Measurements from ENCODE around the gene CSK.

DNA sequence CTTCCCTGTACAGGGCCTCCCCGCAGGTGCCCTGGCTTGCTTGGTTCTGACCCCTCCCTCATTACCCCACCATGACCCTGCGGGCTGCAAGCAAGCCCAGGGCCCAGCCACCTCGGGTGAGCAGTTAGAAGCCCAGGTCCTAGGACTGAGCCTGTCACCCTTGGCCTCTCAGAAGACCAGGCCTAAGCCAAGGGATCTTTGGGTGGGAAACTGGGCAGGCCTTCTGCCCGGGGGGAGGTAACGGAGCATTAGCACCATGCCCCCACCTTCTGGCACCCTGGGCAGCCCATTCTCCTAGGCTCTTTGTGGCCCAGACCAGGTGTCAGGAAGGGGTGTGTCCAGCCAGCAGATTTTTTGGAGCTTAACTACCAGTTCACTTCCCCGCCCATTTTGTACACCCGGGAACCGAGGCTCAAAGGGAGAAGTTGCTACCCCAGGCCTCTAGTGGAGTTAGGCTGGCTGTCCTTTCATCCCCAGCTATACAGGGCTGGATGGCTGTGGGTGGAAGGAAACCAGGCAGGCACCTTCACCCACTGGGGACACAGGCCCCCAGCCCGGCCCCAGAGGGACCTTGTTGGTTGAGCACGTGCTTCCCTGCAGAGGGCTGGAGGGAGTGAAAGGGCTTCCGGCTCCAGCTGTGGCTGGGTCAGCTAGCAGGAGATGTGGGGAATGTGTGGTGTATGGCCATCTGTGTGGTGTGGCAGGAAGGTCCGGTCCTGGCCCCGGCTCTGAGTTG is 1.4 kb downstream of the CSK start:
- TF ChIP-seq POLR2A (IDR thresholded peaks at IDR 0.05) (no peak), POLR2AphosphoS5 (IDR thresholded peaks at IDR 0.05) (no peak)
